CD4-positive, alpha-beta T cell treated with Interleukin-6 at 100 ng/mL for 8 hours (primary cell): ENCODE data around the gene TSPAN8.
"Not testable (repeated sequence)": the region's sequence is repeated elsewhere in the genome, so short reads cannot be mapped to it uniquely, and the experiment has no call there.

Experiments
- DNase-seq: peaks from one replicate; pipeline ENCODE4 v3.0.0-alpha.2; 2020; ENCODE audit warnings: mixed read lengths, low spot score

Gene TSPAN8

GRCh38 chr12:71125949-71126348 lies 31.9 kb downstream of the TSPAN8 start:
- no peak for DNase-seq

DNA sequence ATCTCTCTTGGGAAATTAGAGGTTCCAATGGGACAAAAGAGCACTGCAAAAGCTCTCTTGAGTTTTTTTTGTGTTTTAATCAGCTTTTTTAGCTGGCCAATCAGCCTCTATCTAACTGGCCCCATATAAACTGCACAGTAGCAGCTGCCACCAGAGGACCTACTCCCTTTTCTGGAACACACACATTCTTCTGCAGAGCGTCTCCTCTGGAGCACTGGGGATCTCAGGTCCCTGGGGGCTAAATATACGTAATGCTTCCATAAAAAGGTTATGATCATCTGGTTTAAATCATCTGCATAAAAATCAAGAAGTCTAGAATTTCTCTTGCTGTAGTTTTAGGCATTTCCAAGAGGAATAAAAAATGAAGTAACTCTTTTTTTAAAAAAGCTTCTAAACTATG lies 32.3 kb downstream of the TSPAN8 start:
- DNase-seq, result no peak

GRCh38 chr12:71124835-71125460 lies 32.9 kb downstream of the TSPAN8 start:
- no peak for DNase-seq

GRCh38 chr12:71113148-71113547 lies 44.7 kb downstream of the TSPAN8 start:
- DNase-seq, result not testable (repeated sequence)

GRCh38 chr12:71109834-71110233 lies 48.0 kb downstream of the TSPAN8 start:
- DNase-seq, result no peak

- DNase-seq, result no peak
Measured at GRCh38 chr12:71108355-71108754, 49.4 kb downstream of the TSPAN8 start.

GRCh38 chr12:71107936-71108335 lies 49.9 kb downstream of the TSPAN8 start:
- no peak for DNase-seq

- DNase-seq, result no peak
Measured at GRCh38 chr12:71105956-71106355, 51.8 kb downstream of the TSPAN8 start.

DNA sequence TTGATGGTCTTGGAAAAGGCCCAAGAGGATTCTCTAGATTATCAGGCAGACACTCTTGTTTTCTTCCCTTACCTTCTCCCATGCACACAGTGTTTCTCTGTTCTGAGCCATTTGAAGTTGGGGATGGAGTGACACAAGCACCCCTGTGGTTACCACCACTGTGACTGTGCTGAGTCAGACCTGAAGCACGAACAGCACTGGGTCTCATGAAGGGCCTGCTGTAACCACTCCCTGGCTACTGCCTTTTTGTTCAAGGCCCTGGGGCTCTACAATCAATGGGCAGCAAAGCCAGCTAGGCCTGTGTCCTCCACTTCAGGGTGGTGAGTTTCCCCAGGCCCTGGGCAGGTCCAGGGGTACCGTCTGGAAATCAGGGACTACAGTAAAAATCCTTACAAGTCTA lies 65.5 kb downstream of the TSPAN8 start:
- DNase-seq, result no peak

DNA sequence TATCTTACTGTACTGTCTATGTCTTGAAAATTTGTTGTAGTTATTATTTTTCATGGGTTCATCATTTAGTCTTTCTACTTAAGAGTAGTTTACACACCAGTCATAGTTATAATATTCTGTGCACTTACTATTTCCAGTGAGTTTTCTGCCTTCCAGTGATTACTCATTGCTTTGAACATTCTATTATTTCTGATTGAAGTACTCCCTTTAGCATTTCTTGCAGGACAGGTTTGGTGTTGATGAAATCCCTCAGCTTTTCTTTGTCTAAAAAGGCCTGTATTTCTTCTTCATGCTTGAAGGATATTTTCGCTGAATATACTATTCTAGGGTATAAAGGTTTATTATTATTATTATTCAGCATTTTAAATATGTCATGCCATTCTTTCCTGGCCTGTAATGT lies 66.8 kb downstream of the TSPAN8 start:
- no peak for DNase-seq

DNA sequence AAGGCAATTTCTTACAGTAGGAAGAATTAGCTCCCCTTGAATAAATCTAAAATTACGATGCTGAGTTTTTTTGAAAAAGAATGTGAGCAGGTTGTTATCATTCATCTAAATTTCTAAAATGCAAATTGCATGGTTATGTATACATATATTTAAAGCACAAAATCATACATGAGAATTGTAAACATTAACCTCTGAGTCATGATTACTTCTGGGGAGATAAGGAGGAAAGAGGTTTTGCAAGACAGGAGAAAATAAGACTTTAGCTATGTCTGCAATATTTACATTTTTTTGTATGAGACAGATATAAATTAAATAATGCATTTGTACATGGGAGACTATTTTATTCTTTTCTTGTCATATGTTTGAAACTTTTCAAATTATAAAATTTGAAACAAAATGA lies 72.2 kb downstream of the TSPAN8 start:
- DNase-seq, result no peak

DNA sequence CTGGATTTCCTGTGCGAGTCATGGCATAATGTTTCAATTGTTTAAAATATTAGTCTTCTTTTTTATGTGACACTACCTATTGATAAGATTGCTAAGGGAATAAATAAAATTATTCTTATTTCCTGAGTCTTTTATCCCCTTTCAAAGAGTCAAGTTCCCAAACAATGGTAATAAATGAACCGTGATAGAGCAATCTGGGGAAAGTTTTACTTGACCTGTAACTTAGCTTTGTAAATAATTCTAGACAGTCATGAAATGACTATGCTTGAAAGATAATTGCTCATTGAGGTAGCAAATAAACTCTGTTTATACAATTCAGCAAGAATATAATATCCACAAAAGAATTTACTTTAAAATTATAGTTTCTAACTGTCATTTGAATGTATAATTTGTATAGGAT lies 82.1 kb downstream of the TSPAN8 start:
- no peak for DNase-seq
